GM12872 (cell line): Measurements from ENCODE around the gene WDR46.
A peak's percentile ranks its signal among the peaks of the same experiment; 100 is the strongest.

Source experiments
- TF ChIP-seq, protein P1 (sequence below): IDR thresholded peaks from 3 replicates; pipeline ENCODE4 v1.5.1; 2011; ENCODE audit warnings: low read depth, mild to moderate bottlenecking, low read length, moderate library complexity; ENCODE audit not compliant: insufficient read depth

The WDR46 gene

DNA sequence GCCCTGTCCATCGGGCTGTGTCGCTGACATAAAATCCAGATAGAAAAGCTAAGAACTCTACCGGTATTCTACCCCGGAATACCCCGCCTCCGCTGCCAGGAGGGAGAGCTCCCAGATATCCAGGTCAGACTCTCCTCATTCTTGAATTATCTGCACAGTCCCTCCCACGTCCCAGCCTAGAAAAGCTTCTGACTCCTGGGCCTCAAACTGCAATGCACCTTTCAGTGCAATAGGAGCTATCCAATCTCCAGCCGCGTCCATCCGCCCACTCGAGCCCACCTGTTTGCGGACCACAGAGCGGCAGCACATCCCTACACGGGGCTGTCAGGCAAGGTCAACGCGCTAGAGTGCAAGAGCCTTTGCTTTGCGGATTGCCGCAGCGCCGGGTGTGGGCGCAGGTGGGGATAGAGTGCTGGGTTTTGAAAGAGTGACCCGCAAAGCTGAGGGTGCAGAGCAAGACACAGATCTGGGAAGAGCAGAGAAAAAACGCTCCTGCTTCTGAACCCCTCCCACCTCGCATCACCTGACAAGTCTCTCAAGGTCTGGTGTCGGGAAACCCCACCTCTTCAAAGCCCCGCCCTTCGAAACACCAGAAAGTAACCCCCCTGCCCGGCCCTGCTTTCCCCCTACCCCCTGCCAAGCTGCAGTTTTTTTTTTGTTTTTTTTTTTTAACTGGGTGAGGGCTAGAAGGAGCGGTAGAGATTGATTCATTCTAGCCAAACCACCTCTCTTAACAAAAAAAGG is 23.5 kb upstream of the WDR46 start:
- TF ChIP-seq, protein P1, sequence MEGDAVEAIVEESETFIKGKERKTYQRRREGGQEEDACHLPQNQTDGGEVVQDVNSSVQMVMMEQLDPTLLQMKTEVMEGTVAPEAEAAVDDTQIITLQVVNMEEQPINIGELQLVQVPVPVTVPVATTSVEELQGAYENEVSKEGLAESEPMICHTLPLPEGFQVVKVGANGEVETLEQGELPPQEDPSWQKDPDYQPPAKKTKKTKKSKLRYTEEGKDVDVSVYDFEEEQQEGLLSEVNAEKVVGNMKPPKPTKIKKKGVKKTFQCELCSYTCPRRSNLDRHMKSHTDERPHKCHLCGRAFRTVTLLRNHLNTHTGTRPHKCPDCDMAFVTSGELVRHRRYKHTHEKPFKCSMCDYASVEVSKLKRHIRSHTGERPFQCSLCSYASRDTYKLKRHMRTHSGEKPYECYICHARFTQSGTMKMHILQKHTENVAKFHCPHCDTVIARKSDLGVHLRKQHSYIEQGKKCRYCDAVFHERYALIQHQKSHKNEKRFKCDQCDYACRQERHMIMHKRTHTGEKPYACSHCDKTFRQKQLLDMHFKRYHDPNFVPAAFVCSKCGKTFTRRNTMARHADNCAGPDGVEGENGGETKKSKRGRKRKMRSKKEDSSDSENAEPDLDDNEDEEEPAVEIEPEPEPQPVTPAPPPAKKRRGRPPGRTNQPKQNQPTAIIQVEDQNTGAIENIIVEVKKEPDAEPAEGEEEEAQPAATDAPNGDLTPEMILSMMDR, result 0 out of 3 replicates have a peak, but pooled peaks have one; percentile 12

- TF ChIP-seq, protein P1, result no peak
Observed at GRCh38 chr6:33306356-33306755, 17.3 kb upstream of the WDR46 start.

GRCh38 chr6:33305052-33305451 is 16.0 kb upstream of the WDR46 start:
- TF ChIP-seq, protein P1, result no peak

DNA sequence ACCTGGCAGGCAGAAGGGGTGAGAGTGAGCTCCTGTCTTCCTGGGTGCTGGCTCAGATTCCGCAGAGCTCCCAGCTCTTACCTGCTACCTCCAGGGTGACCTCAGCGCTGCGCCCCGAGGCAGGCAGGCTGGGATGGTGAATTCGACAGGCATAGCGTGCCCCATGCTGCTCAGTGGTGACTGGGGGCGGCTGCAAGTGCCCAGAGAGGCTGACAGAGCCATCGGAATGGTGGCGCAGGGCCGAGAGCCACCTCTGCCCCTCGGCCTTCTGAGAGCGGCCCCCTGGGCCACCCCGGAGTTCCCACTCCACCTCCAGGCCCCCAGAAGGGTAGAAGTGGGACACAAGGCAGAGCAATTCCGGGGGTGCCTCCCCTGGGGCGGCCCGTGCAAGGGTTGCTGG is 15.2 kb upstream of the WDR46 start:
- TF ChIP-seq, protein P1, result no peak

- TF ChIP-seq, protein P1, result no peak
Observed at GRCh38 chr6:33301877-33302276, 12.8 kb upstream of the WDR46 start.

- TF ChIP-seq, protein P1, result peak; percentile 70
Observed at GRCh38 chr6:33299237-33299944, 10.4 kb upstream of the WDR46 start.

DNA sequence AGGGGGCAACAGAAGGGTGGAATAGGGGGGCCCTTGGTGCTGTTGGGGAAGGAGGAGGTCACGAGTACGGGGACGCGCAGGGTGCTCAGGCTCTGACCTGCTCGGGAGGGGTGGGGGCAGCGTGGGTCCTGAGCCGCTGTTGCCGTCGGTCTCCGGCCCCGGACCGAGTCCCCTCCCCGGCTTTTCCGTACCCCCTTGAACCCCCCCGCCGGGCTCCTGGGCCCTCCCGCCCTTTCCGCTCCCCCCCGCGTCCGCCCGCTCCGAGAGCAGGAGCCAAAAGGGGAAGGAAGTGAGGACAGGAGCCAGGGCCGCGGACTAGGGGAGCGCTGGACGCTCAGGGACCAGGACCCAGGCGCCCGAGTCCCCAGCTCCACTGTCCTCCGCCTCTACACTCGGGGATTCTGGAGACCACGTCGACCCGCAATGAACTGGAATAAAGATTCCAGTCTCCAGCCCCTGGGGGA is 9.8 kb upstream of the WDR46 start, which contains the start of gene RGL2:
Gene RGL2, minus strand, starts transcription at position 170 of the 464 bp plus-strand sequence. CDS start 332 bp downstream, outside the sequence.
- TF ChIP-seq, protein P1, result no peak
